ENCODE data around the gene OR4D1. TPM values are rescaled to one million over a fixed set of nuclear protein-coding genes. Genes with fewer than 3 reads are reported as not detected.
"Not testable (repeated sequence)": the region's sequence is repeated elsewhere in the genome, so short reads cannot be mapped to it uniquely, and the experiment has no call there.

OR4D1 gene
- not detected in 2 replicates for total RNA-seq (ENCODE audit: low replicate concordance)
- long read RNA-seq, result 0 reads

DNA sequence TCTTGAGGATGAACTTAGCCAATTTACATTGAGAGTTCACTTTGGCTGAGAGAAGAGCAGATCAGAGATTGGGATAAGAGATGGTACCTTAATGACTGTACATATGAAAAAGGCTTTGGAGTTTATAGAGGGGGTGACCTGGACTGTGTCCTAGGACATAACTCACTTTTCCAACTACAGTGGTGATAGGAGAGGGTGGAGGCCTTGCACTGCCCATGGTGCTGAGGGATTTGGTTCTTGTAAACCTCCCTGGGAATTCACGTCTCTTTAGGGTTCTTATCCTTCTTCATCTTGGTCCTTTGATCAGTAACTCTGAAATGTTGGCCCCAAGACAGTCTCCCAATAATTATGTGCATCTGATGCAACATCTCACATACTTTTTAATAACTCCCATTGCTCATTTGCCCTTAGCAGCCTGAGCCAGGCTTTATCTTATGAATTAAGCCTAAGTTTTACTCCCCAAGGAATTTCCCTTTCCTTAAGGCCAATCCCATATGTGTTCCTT lies at the start of gene OR4D1:
Gene OR4D1 (plus strand): TSS at position 455 of the 505 bp plus-strand sequence. CDS start 6,770 bp downstream, outside the sequence.
- Mint-ChIP-seq H3K9me3 (peaks cover 15% of the 10 kb centered on the region), H3K36me3 (no peaks in the 10 kb centered on the region)
- no peak for DNase-seq (ENCODE audit: extremely low spot score, unreplicated experiment)

GRCh38 chr17:58100506-58100905 lies 47.7 kb upstream of the OR4D1 start:
- no peaks in the 10 kb centered on the region for H3K9me3 Mint-ChIP-seq
- H3K36me3 Mint-ChIP-seq, result no peaks in the 10 kb centered on the region
- no peaks in the 10 kb centered on the region for H3K4me1 Mint-ChIP-seq (ENCODE audit: unreplicated experiment)
- TF ChIP-seq CTCF (conservative IDR thresholded peaks at IDR 0.05), result no peak
- H3K27me3 Mint-ChIP-seq, result no peaks in the 10 kb centered on the region
- H3K4me3 Mint-ChIP-seq, result no peak overlapping the region
- no peak overlapping the region for H3K27ac Mint-ChIP-seq
- DNase-seq (ENCODE audit: extremely low spot score, unreplicated experiment), result no peak

More for the DNA sequence above, at the start of gene OR4D1:
- Mint-ChIP-seq H3K4me3 (no peak within 1 kb of the TSS), H3K27ac (no peak within 1 kb of the TSS), H3K4me1 (ENCODE audit: unreplicated experiment) (no peaks in the 10 kb centered on the region), H3K27me3 (peaks cover 79% of the 10 kb centered on the region)
- TF ChIP-seq CTCF (conservative IDR thresholded peaks at IDR 0.05), result no peak

DNA sequence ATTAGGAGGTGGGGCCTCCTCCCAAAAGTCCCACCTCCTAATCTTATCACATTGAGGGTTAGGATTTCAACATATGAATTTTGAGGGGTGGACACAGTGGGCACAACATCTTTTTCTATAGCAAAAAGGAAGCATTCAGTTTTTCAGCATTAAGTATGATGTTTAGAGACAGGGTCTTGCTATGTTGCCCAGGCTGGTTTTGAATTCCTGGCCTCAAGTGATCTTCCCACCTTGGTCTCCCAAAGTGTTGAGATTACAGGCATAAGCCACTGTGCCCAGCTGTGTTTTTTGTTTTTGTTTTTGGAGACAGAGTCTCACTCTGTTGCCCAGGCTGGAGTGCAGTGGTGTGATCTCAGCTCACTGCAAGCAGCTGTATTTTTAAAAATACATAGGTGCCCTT lies 46.3 kb upstream of the OR4D1 start:
- H3K27me3 Mint-ChIP-seq; H3K4me3 Mint-ChIP-seq; H3K4me1 Mint-ChIP-seq (ENCODE audit: unreplicated experiment); H3K36me3 Mint-ChIP-seq; H3K9me3 Mint-ChIP-seq; H3K27ac Mint-ChIP-seq: not testable (repeated sequence)
- DNase-seq (ENCODE audit: extremely low spot score, unreplicated experiment), result peak; percentile 22

DNA sequence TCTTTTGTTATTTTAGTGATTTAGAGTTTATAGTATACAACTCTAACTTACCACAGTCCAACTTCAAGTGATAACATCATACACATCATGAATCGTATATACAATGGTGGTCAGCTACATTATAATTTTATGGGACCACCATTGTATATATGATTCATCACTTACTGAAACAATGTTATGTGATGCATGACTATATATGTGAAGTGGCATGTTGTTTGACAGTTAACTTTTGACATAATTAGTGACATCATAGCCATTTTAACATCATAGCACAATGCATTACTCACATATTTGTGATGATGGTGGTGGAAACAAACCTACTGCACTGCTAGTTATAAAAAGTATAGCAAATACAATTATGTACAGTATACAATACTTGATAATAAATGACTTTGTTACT lies 43.1 kb upstream of the OR4D1 start:
- Mint-ChIP-seq H3K9me3 (no peaks in the 10 kb centered on the region), H3K4me3 (no peak overlapping the region), H3K4me1 (ENCODE audit: unreplicated experiment) (no peaks in the 10 kb centered on the region), H3K27me3 (no peaks in the 10 kb centered on the region), H3K27ac (no peak overlapping the region), H3K36me3 (no peaks in the 10 kb centered on the region)
- DNase-seq (ENCODE audit: extremely low spot score, unreplicated experiment), result no peak
- TF ChIP-seq CTCF (conservative IDR thresholded peaks at IDR 0.05), result no peak

DNA sequence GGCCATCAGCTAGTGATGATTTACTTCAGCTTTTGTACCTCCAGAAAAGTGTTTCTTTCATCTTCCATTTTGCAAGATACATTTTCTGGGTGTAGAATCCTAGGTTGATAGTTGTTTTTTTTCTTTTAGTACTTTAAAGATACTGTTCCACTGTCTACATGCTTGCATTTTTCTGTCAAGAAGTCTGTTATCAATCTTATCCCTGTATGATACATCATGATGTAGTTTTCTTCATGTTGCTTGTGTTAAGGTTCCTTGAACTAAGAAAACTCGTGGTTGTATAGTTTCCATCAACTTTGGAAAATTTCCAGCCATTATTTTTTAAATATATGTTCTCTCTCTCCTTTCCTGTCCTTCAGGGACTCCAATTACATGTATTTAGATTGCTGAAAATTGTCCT lies 40.9 kb upstream of the OR4D1 start:
- H3K27ac Mint-ChIP-seq, result no peak overlapping the region
- no peaks in the 10 kb centered on the region for H3K9me3 Mint-ChIP-seq
- H3K27me3 Mint-ChIP-seq, result peaks cover 3% of the 10 kb centered on the region
- H3K4me1 Mint-ChIP-seq (ENCODE audit: unreplicated experiment), result no peaks in the 10 kb centered on the region
- no peak for TF ChIP-seq CTCF (conservative IDR thresholded peaks at IDR 0.05)
- no peaks in the 10 kb centered on the region for H3K36me3 Mint-ChIP-seq
- H3K4me3 Mint-ChIP-seq, result no peak overlapping the region
- DNase-seq (ENCODE audit: extremely low spot score, unreplicated experiment), result no peak

- H3K9me3 Mint-ChIP-seq, result no peaks in the 10 kb centered on the region
- H3K27ac Mint-ChIP-seq, result no peak overlapping the region
- no peaks in the 10 kb centered on the region for H3K36me3 Mint-ChIP-seq
- no peaks in the 10 kb centered on the region for H3K4me1 Mint-ChIP-seq (ENCODE audit: unreplicated experiment)
- H3K4me3 Mint-ChIP-seq, result no peak overlapping the region
- H3K27me3 Mint-ChIP-seq, result peaks cover 14% of the 10 kb centered on the region
- no peak for DNase-seq (ENCODE audit: extremely low spot score, unreplicated experiment)
- no peak for TF ChIP-seq CTCF (conservative IDR thresholded peaks at IDR 0.05)
Measured at GRCh38 chr17:58109197-58109596, 39.0 kb upstream of the OR4D1 start.
